Retinal pigment epithelial cell (primary cell): ENCODE measurements around the gene ARAP1.

Experiments used
- DNase-seq: peaks from one replicate; pipeline ENCODE4 v3.0.0-alpha.2; 2010; ENCODE audit warnings: low read depth
- H3K4me3 ChIP-seq: 2 replicates; pipeline ENCODE4 v1.5.1; 2011; ENCODE audit warnings: mild to moderate bottlenecking, low read length, control low read depth, moderate library complexity
- CTCF ChIP-seq: conservative IDR thresholded peaks from 2 replicates; pipeline ENCODE4 v1.5.1; 2011; ENCODE audit warnings: low read depth, low read length, control low read depth, inconsistent platforms

ARAP1 gene

GRCh38 chr11:72680624-72681158 is 71.5 kb downstream of the ARAP1 start:
- TF ChIP-seq CTCF: no peak
- DNase-seq: no peak
- H3K4me3 ChIP-seq: no peak overlapping the region

- no peak overlapping the region for H3K4me3 ChIP-seq
- no peak for DNase-seq
- TF ChIP-seq CTCF: no peak
These were observed 72.3 kb downstream of the ARAP1 start for GRCh38 chr11:72679869-72680268.

GRCh38 chr11:72678524-72678923 is 73.7 kb downstream of the ARAP1 start:
- TF ChIP-seq CTCF: no peak
- DNase-seq: no peak
- no peak overlapping the region for H3K4me3 ChIP-seq

- no peak for DNase-seq
These were observed 75.3 kb downstream of the ARAP1 start for GRCh38 chr11:72676861-72677341.

GRCh38 chr11:72675221-72675620 is 77.0 kb downstream of the ARAP1 start:
- no peak for TF ChIP-seq CTCF
- H3K4me3 ChIP-seq: no peak overlapping the region
- DNase-seq: no peak

More at GRCh38 chr11:72676861-72677341, 75.3 kb downstream of the ARAP1 start:
- TF ChIP-seq CTCF: no peak
- no peak overlapping the region for H3K4me3 ChIP-seq

GRCh38 chr11:72673943-72674828 is 78.0 kb downstream of the ARAP1 start, which contains the start of gene PDE2A:
Gene PDE2A (minus strand): TSS chr11:72674422. CDS start chr11:72674207, 215 bp downstream.
- no peak for TF ChIP-seq CTCF
- DNase-seq: no peak
- H3K4me3 ChIP-seq: no peak within 1 kb of the TSS
